ENCODE measurements around the gene MECR.

DNA sequence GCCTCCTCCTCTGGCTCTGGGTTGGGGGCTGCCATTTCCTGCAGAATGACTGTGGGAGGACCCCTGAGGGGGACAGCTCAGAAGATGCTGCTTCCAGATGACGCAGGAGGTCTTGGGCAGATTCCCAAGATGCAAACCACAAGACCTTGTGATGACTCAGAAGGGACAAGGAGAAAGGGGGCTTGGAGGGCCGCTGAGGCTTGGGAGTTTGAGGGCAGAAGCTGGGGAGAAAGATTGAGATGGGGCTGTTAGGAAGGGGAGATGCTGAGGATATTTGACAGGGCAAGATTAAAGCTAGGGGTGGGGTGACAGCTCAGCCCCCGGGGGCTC lies 13.1 kb upstream of the MECR start:
- no peak for TF ChIP-seq EP300 (IDR thresholded peaks at IDR 0.05)
- TF ChIP-seq, protein P1, sequence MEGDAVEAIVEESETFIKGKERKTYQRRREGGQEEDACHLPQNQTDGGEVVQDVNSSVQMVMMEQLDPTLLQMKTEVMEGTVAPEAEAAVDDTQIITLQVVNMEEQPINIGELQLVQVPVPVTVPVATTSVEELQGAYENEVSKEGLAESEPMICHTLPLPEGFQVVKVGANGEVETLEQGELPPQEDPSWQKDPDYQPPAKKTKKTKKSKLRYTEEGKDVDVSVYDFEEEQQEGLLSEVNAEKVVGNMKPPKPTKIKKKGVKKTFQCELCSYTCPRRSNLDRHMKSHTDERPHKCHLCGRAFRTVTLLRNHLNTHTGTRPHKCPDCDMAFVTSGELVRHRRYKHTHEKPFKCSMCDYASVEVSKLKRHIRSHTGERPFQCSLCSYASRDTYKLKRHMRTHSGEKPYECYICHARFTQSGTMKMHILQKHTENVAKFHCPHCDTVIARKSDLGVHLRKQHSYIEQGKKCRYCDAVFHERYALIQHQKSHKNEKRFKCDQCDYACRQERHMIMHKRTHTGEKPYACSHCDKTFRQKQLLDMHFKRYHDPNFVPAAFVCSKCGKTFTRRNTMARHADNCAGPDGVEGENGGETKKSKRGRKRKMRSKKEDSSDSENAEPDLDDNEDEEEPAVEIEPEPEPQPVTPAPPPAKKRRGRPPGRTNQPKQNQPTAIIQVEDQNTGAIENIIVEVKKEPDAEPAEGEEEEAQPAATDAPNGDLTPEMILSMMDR (IDR thresholded peaks at IDR 0.05), result no peak
- no peak for TF ChIP-seq POLR2A (IDR thresholded peaks at IDR 0.05)
- TF ChIP-seq POLR2AphosphoS5 (IDR thresholded peaks at IDR 0.05), result no peak
